Esophagus squamous epithelium (tissue), 4 donors: Measurements from ENCODE around the gene KCNMA1.

Experiments
- POLR2A ChIP-seq, 4 donors: fragments of 450-650 bp; IDR thresholded peaks; one replicate each; pipeline ENCODE4 v1.6.1; 2017; ENCODE audit warnings: antibody characterized with exemption in 4 of 4, mild to moderate bottlenecking in 4 of 4, moderate library complexity in 3 of 4
- TF ChIP-seq, protein P1 (sequence below), 6 experiments: fragments of 450-650 bp in 4 of 6; fragments of 200-600 bp in 2 of 6; sonication (generic) in 2 of 6; IDR thresholded peaks; one replicate each; pipeline ENCODE4 v1.5.1; 2016 to 2019; ENCODE audit warnings: antibody characterized with exemption in 6 of 6, mild to moderate bottlenecking in 4 of 6, moderate library complexity in 4 of 6

DNA sequence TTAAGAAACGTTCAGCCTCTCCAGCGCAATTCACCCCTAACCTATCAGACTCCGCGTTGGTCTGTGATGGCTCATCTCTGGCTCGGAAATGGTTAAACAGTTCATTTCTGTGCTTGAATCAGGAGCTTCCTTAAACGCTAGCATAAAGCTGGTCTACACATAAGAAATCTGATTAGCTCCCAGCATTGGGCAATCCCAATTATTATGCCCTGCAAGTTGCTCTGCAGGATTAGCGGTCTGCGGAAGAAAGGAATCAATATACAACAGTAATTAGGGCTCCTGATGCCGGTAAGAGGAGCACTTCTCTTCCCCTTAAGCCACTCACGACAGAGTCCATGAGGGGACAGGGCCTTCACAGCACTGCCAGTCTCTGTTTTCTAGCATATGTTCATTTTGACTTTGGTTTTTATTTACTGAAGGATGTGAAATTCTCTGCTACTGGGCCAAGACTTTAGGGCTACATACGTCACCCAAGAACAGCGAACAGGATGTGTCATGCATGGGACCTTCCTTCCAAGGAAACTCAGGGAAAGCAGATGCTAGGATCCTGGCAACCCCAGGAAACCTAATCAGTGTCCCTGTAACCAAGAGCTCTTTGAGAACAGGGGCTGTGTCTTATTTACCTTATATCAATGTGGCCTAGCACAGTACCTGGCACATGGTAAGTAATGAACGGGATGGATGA lies 324.4 kb downstream of the KCNMA1 start:
- TF ChIP-seq, protein P1, sequence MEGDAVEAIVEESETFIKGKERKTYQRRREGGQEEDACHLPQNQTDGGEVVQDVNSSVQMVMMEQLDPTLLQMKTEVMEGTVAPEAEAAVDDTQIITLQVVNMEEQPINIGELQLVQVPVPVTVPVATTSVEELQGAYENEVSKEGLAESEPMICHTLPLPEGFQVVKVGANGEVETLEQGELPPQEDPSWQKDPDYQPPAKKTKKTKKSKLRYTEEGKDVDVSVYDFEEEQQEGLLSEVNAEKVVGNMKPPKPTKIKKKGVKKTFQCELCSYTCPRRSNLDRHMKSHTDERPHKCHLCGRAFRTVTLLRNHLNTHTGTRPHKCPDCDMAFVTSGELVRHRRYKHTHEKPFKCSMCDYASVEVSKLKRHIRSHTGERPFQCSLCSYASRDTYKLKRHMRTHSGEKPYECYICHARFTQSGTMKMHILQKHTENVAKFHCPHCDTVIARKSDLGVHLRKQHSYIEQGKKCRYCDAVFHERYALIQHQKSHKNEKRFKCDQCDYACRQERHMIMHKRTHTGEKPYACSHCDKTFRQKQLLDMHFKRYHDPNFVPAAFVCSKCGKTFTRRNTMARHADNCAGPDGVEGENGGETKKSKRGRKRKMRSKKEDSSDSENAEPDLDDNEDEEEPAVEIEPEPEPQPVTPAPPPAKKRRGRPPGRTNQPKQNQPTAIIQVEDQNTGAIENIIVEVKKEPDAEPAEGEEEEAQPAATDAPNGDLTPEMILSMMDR (IDR thresholded peaks at IDR 0.05) = no peak
- TF ChIP-seq POLR2A (IDR thresholded peaks at IDR 0.05) = no peak
